H9 (cell line): Measurements from ENCODE around the gene CCDC27. TPM values are rescaled to one million over a fixed set of nuclear protein-coding genes. Genes with fewer than 3 reads are reported as not detected.

Experiments used
- DNase-seq: peaks from one replicate; pipeline ENCODE4 v3.0.0-alpha.2; 2017
- H2AFZ ChIP-seq: one replicate; pipeline ENCODE4 v1.6.1; 2013; ENCODE audit warnings: mild to moderate bottlenecking, low read length, control low read depth, moderate library complexity
- H2AK5ac ChIP-seq: 2 replicates; pipeline ENCODE4 v1.6.1; 2013; ENCODE audit warnings: low read length, control low read depth, mixed read lengths; ENCODE audit not compliant: insufficient read length
- H2BK120ac ChIP-seq: one replicate; pipeline ENCODE4 v1.6.1; 2013; ENCODE audit warnings: low read depth, mild to moderate bottlenecking, low read length, control low read depth, inconsistent platforms; ENCODE audit not compliant: poor library complexity, severe bottlenecking
- H2BK12ac ChIP-seq: 2 replicates; pipeline ENCODE4 v1.6.1; 2013; ENCODE audit warnings: low read length, control low read depth, mixed read lengths, low read depth; ENCODE audit not compliant: insufficient read length
- H2BK15ac ChIP-seq: 2 replicates; pipeline ENCODE4 v1.6.1; 2013; ENCODE audit warnings: low read depth, low read length, control low read depth
- H2BK20ac ChIP-seq: one replicate; pipeline ENCODE4 v1.6.1; 2013; ENCODE audit warnings: low read depth, mild to moderate bottlenecking, low read length, control low read depth, inconsistent platforms; ENCODE audit not compliant: poor library complexity, severe bottlenecking
- H2BK5ac ChIP-seq: 2 replicates; pipeline ENCODE4 v1.6.1; 2013; ENCODE audit warnings: low read length, control low read depth, mixed read lengths; ENCODE audit not compliant: insufficient read length
- H3K14ac ChIP-seq: 2 replicates; pipeline ENCODE4 v1.6.1; 2013; ENCODE audit warnings: low read length, control low read depth; ENCODE audit not compliant: insufficient read depth
- H3K18ac ChIP-seq: 2 replicates; pipeline ENCODE4 v1.6.1; 2013; ENCODE audit warnings: low read depth, mild to moderate bottlenecking, mixed read lengths, low read length, control low read depth; ENCODE audit not compliant: insufficient read length
- H3K23ac ChIP-seq: 2 replicates; pipeline ENCODE4 v1.6.1; 2013; ENCODE audit warnings: low read length, control low read depth, mixed read lengths, low read depth; ENCODE audit not compliant: insufficient read length
- H3K23me2 ChIP-seq: 2 replicates; pipeline ENCODE4 v1.6.1; 2013; ENCODE audit warnings: low read depth, mild to moderate bottlenecking, mixed read lengths, low read length, control low read depth; ENCODE audit not compliant: insufficient read length, poor library complexity, severe bottlenecking
- H3K27ac ChIP-seq: 2 replicates; pipeline ENCODE4 v1.5.1; 2013; ENCODE audit warnings: low read length, control low read depth, mixed read lengths, low read depth; ENCODE audit not compliant: insufficient read length
- H3K27me3 ChIP-seq: 2 replicates; pipeline ENCODE4 v1.6.1; 2013; ENCODE audit warnings: low read length, control low read depth, inconsistent platforms; ENCODE audit not compliant: insufficient read depth
- H3K4ac ChIP-seq: 2 replicates; pipeline ENCODE4 v1.6.1; 2013; ENCODE audit warnings: low read depth, mild to moderate bottlenecking, control low read depth, inconsistent platforms, low read length, moderate library complexity
- H3K4me1 ChIP-seq: 2 replicates; pipeline ENCODE4 v1.6.1; 2013; ENCODE audit warnings: low read length, control low read depth, inconsistent platforms; ENCODE audit not compliant: insufficient read depth
- H3K4me2 ChIP-seq: 2 replicates; pipeline ENCODE4 v1.6.1; 2013; ENCODE audit warnings: low read length, control low read depth, mixed read lengths; ENCODE audit not compliant: insufficient read length, insufficient read depth
- H3K56ac ChIP-seq: 2 replicates; pipeline ENCODE4 v1.6.1; 2013; ENCODE audit warnings: low read depth, mild to moderate bottlenecking, mixed read lengths, low read length, control low read depth; ENCODE audit not compliant: insufficient read length
- H3K79me1 ChIP-seq: 2 replicates; pipeline ENCODE4 v1.6.1; 2013; ENCODE audit warnings: low read depth, mild to moderate bottlenecking, moderate library complexity, low read length, control low read depth, inconsistent platforms; ENCODE audit not compliant: insufficient read depth, poor library complexity, severe bottlenecking
- H3K79me2 ChIP-seq: 2 replicates; pipeline ENCODE4 v1.6.1; 2013; ENCODE audit warnings: low read length, control low read depth, inconsistent platforms; ENCODE audit not compliant: insufficient read depth
- H3K9ac ChIP-seq: 2 replicates; pipeline ENCODE4 v1.6.1; 2013; ENCODE audit warnings: low read length, control low read depth, mixed read lengths; ENCODE audit not compliant: insufficient read length; ENCODE audit errors: extremely low read depth
- H3K9me3 ChIP-seq: one replicate; pipeline ENCODE4 v1.6.1; 2013; ENCODE audit warnings: low read depth, low read length, inconsistent platforms; ENCODE audit not compliant: control insufficient read depth
- H3T11ph ChIP-seq: one replicate; pipeline ENCODE4 v1.6.1; 2013; ENCODE audit warnings: mild to moderate bottlenecking, low read length, control low read depth, inconsistent platforms
- H4K20me1 ChIP-seq: one replicate; pipeline ENCODE4 v1.6.1; 2013; ENCODE audit not compliant: control insufficient read depth, insufficient read length, insufficient read depth
- H4K5ac ChIP-seq: 2 replicates; pipeline ENCODE4 v1.6.1; 2013; ENCODE audit warnings: low read depth, mild to moderate bottlenecking, mixed read lengths, low read length, control low read depth; ENCODE audit not compliant: insufficient read length
- H4K8ac ChIP-seq: replicated peaks from 2 replicates; pipeline ENCODE4 v1.6.1; 2013; ENCODE audit warnings: low read length, control low read depth, mixed read lengths, low read depth; ENCODE audit not compliant: insufficient read length
- H4K91ac ChIP-seq: 2 replicates; pipeline ENCODE4 v1.6.1; 2013; ENCODE audit warnings: low read depth, mild to moderate bottlenecking, moderate library complexity, mixed read lengths, low read length, control low read depth; ENCODE audit not compliant: insufficient read length
- H3K27ac Mint-ChIP-seq, 3 experiments: 2 replicates in 2 of 3; 3 replicates in 1 of 3; pipeline ENCODE4 v1.8.0; 2020 to 2021; ENCODE audit warnings: mixed read lengths in 3 of 3, mild to moderate bottlenecking in 1 of 3, moderate library complexity in 1 of 3
- H3K27me3 Mint-ChIP-seq: 2 replicates; pipeline ENCODE4 v1.8.0; 2021; ENCODE audit warnings: low read depth, mild to moderate bottlenecking, moderate library complexity, mixed read lengths
- H3K36me3 Mint-ChIP-seq, 3 experiments: 2 replicates in 2 of 3; 3 replicates in 1 of 3; pipeline ENCODE4 v1.8.0; 2020 to 2021; ENCODE audit warnings: low read depth in 3 of 3, mixed read lengths in 3 of 3; ENCODE audit not compliant: insufficient read depth in 1 of 3
- H3K4me1 Mint-ChIP-seq, 2 experiments: 2 replicates each; pipeline ENCODE4 v1.8.0; 2020; ENCODE audit warnings: mixed read lengths in 2 of 2
- H3K4me3 Mint-ChIP-seq, 2 experiments: 2 replicates in 1 of 2; 3 replicates in 1 of 2; pipeline ENCODE4 v1.8.0; 2020 to 2021; ENCODE audit warnings: mild to moderate bottlenecking in 2 of 2, mixed read lengths in 2 of 2, moderate library complexity in 1 of 2
- H3K9me3 Mint-ChIP-seq, 2 experiments: 2 replicates in 1 of 2; 3 replicates in 1 of 2; pipeline ENCODE4 v1.8.0; 2020; ENCODE audit warnings: mild to moderate bottlenecking in 2 of 2, mixed read lengths in 2 of 2, moderate library complexity in 1 of 2
- CTCF ChIP-seq: fragments of 200-600 bp; sonication (generic); conservative IDR thresholded peaks from 3 replicates; pipeline ENCODE4 v1.8.0; 2021; ENCODE audit warnings: antibody characterized with exemption, mild to moderate bottlenecking
- WGBS: extraction: QIAGEN DNeasy Blood & Tissue Kit; methylation state at CpG from one replicate; pipeline ENCODE4 v1.1.7; 2013; ENCODE audit warnings: missing lambda C conversion rate, low lambda C conversion rate, mixed read lengths; ENCODE audit not compliant: insufficient read length; ENCODE audit errors: extremely low coverage; 5-methylcytosine and 5-hydroxymethylcytosine counted together
- total RNA-seq: library from RNA; stranded (reverse); gene quantifications from 2 replicates; pipeline ENCODE4 v1.2.1, GENCODE V29; 2021

Gene CCDC27
- total RNA-seq, 1 experiment from 2014 or later = not detected

GRCh38 chr1:3746830-3747521 lies 5.3 kb upstream of the CCDC27 start:
- no peak overlapping the region for H3K23ac ChIP-seq
- peaks cover 11% of the 10 kb centered on the region for H3K23me2 ChIP-seq
- no peak overlapping the region for H2AFZ ChIP-seq
- Mint-ChIP-seq H3K9me3 (no peaks in the 10 kb centered on the region), H3K4me3 (peak overlapping the region; percentile 92 to 95), H3K4me1 (peaks cover 18 to 19% of the 10 kb centered on the region in 2 experiments), H3K27me3 (peaks cover 20% of the 10 kb centered on the region), H3K27ac (peak overlapping the region in 2 of 3 experiments; percentile 97; a peak in 3 of 7 replicates), H3K36me3 (peaks cover 19 to 29% (median 26%) of the 10 kb centered on the region in 3 experiments; a peak in 6 of 7 replicates)
- no peaks in the 10 kb centered on the region for H3K79me1 ChIP-seq
- H2BK15ac ChIP-seq = no peak overlapping the region; the same call in 1 of the 2 replicates
- H3K18ac ChIP-seq = peak overlapping the region; percentile 60
- H3K4me2 ChIP-seq = peak overlapping the region; percentile 70
- peak; percentile 97 for DNase-seq
- peaks cover 2% of the 10 kb centered on the region; the same call in 1 of the 2 replicates for H3K79me2 ChIP-seq
- H4K5ac ChIP-seq = no peak overlapping the region
- H4K20me1 ChIP-seq = peaks cover 3% of the 10 kb centered on the region
- no peak overlapping the region for H3T11ph ChIP-seq
- H2AK5ac ChIP-seq = no peak overlapping the region
- H3K27ac ChIP-seq = no peak overlapping the region
- H3K9ac ChIP-seq = peak overlapping the region; percentile 5
- H2BK120ac ChIP-seq = no peak overlapping the region
- H4K91ac ChIP-seq = no peak overlapping the region
- H3K56ac ChIP-seq = no peak overlapping the region
- no peak overlapping the region for H3K4ac ChIP-seq
- no peak overlapping the region for H4K8ac ChIP-seq
- no peak overlapping the region for H2BK5ac ChIP-seq
- H2BK20ac ChIP-seq = no peak overlapping the region
- no CpG with 5 or more reads among the region's 73 CpGs for WGBS
- H2BK12ac ChIP-seq = no peak overlapping the region
- peaks cover 5% of the 10 kb centered on the region; the same call in 1 of the 2 replicates for H3K4me1 ChIP-seq
- H3K27me3 ChIP-seq = no peaks in the 10 kb centered on the region; the same call in 1 of the 2 replicates
- H3K14ac ChIP-seq = peak overlapping the region; percentile 51; the same call in 1 of the 2 replicates
- no peak for TF ChIP-seq CTCF
- no peaks in the 10 kb centered on the region for H3K9me3 ChIP-seq
